OCI-LY7 (cell line): Measurements from ENCODE around the gene MEIOC. TPM values are rescaled to one million over a fixed set of nuclear protein-coding genes. Genes with fewer than 3 reads are reported as not detected.
A peak's percentile ranks its signal among the peaks of the same experiment; 100 is the strongest.

ENCODE experiments used
- BruUV-seq: library from RNA; stranded (reverse); fragments of 400-500 nt; replicated peaks from 2 replicates; lab custom pipeline; 2021; lab: Mats Ljungman, UMichigan
- CTCF ChIA-PET: fragments of 300-600 bp; sonication (Branson Sonifier 250); formaldehyde crosslinking; loops from one replicate; lab custom pipeline; 2022; ENCODE audit warnings: antibody characterized with exemption; ENCODE audit not compliant: unreplicated experiment; lab: Charles Lee
- POLR2A ChIA-PET: fragments of 300-600 bp; sonication (Branson Sonifier 250); formaldehyde crosslinking; loops from one replicate; lab custom pipeline; 2022; ENCODE audit warnings: antibody characterized with exemption; lab: Charles Lee
- DNase-seq: peaks from one replicate; pipeline ENCODE4 v3.0.0-alpha.2; 2015; ENCODE audit warnings: low spot score
- H2AFZ ChIP-seq: fragments of 200-600 bp; sonication (generic), shearing (Covaris generic); 2 replicates; pipeline ENCODE4 v1.6.1; 2014; ENCODE audit warnings: mild to moderate bottlenecking, antibody characterized with exemption, low read length, moderate library complexity
- H3K27ac ChIP-seq: fragments of 200-600 bp; sonication (generic); 2 replicates; pipeline ENCODE4 v1.5.1; 2014; ENCODE audit warnings: mixed run types, low read depth, mild to moderate bottlenecking, moderate library complexity, low read length, inconsistent platforms; ENCODE audit not compliant: poor library complexity, severe bottlenecking
- H3K36me3 ChIP-seq: fragments of 200-600 bp; sonication (generic); 2 replicates; pipeline ENCODE4 v1.6.1; 2014; ENCODE audit warnings: mild to moderate bottlenecking, antibody characterized with exemption, low read length, moderate library complexity, mixed read lengths; ENCODE audit not compliant: insufficient read depth
- H3K4me1 ChIP-seq: fragments of 200-600 bp; sonication (generic); 2 replicates; pipeline ENCODE4 v1.5.1; 2014; ENCODE audit warnings: mild to moderate bottlenecking, low read length; ENCODE audit not compliant: insufficient read depth, poor library complexity, severe bottlenecking
- H3K4me2 ChIP-seq: fragments of 200-600 bp; sonication (generic); 2 replicates; pipeline ENCODE4 v1.6.1; 2014; ENCODE audit warnings: mild to moderate bottlenecking, low read length
- H3K4me3 ChIP-seq: fragments of 200-600 bp; sonication (generic); 2 replicates; pipeline ENCODE4 v1.5.1; 2014; ENCODE audit warnings: mild to moderate bottlenecking, low read depth, low read length; ENCODE audit not compliant: poor library complexity, severe bottlenecking
- H3K79me2 ChIP-seq: fragments of 200-600 bp; sonication (generic); 2 replicates; pipeline ENCODE4 v1.6.1; 2016; ENCODE audit warnings: low read depth, mild to moderate bottlenecking, low read length, moderate library complexity, mixed read lengths; ENCODE audit not compliant: insufficient read depth
- H3K9me2 ChIP-seq: fragments of 200-600 bp; sonication (generic); 2 replicates; pipeline ENCODE4 v1.6.1; 2016; ENCODE audit warnings: mild to moderate bottlenecking, low read length, mixed read lengths; ENCODE audit not compliant: insufficient read depth
- H3K9me3 ChIP-seq: fragments of 200-600 bp; sonication (generic); 2 replicates; pipeline ENCODE4 v1.6.1; 2014; ENCODE audit warnings: mild to moderate bottlenecking, mixed run types, low read length, mixed read lengths
- H4K20me1 ChIP-seq: fragments of 200-600 bp; sonication (generic); 2 replicates; pipeline ENCODE4 v1.6.1; 2014; ENCODE audit warnings: mild to moderate bottlenecking, antibody characterized with exemption, low read length, moderate library complexity, mixed read lengths; ENCODE audit not compliant: insufficient read depth
- EZH2phosphoT487 ChIP-seq: fragments of 200-600 bp; sonication (generic); IDR thresholded peaks from 2 replicates; pipeline ENCODE4 v1.6.1; 2018; ENCODE audit warnings: low read depth, borderline replicate concordance, mild to moderate bottlenecking, mixed run types, antibody characterized with exemption, low read length, moderate library complexity, mixed read lengths
- intact Hi-C: fragments of 100-400 bp; cut with micrococcal nuclease; formaldehyde crosslinking; loops from one replicate; pipeline ENCODE4 v1.10.0; 2022; ENCODE audit not compliant: unreplicated experiment
- total RNA-seq, 2 experiments: library from RNA; depleted of rRNA in 1 of 2; stranded (reverse); fragments of >200 nt in 1 of 2; shearing (Covaris generic) in 1 of 2; gene quantifications; 2 replicates each; pipeline ENCODE4 v1.2.3, GENCODE V29; 2014 to 2022
- TF ChIP-seq, protein P1 (sequence below): fragments of 200-600 bp; sonication (generic); conservative IDR thresholded peaks from 2 replicates; pipeline ENCODE4 v1.5.1; 2014; ENCODE audit warnings: mild to moderate bottlenecking, antibody characterized with exemption, low read length, moderate library complexity, mixed read lengths

Gene MEIOC
- total RNA-seq, 2 experiments from 2014 or later, result 0.41 to 5.5 TPM

DNA sequence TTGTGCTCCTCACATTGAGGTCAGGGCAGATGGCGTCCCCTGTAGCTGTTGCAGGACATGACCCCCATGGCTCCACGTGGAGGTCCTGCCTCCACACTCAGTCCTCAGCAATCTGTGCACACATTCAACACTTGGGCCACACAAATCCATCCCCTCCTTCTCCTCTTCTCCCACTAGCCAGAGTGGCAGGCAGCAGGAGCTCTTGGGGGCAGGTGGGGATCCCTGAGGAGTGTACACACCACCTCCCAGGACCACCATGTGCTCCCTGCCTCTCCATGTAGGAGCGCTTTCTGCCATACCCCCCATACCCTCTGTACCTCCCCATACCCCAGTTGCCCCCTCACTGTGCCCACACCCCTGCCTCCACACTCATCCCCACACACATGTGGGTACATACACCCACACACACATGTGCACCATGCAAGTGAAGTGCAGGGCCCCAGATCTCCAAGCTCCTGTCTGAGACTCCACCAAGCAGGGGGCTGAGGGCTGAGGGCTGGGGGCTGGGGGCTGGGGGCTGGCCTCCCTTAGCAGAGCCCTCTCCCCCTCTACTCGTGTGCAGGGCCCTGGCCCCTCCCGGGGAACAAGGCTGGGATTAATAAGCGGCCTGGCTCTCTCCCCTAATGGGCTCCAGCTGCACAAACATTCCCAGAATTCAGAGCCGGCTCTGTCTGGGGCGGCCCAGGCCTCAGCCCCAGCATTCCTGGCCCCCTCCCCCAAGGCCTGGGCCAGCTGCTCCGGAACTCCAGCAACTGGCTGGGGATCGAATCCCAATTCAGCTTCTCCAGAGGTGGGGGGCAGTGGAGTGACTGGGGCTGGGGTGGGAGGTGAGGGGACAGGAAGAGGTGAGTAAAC lies 48.2 kb upstream of the MEIOC start:
- CTCF ChIA-PET, result interaction anchor here (0.6 kb wide), 2 partner anchors 136 to 657 kb away, joined by 4 to 14 read pairs; no protein-coding TSS in a partner anchor
- no TSS peak for BruUV-seq
- no peak overlapping the region for H3K4me3 ChIP-seq
- H3K9me2 ChIP-seq, result no peaks in the 10 kb centered on the region
- intact Hi-C loops, result no loop called here
- H3K79me2 ChIP-seq, result no peaks in the 10 kb centered on the region
- no peak for DNase-seq
- H3K4me2 ChIP-seq, result no peak overlapping the region
- POLR2A ChIA-PET, result interaction anchor here (0.6 kb wide), 1 partner anchor 195 kb away, joined by 5 read pairs; no protein-coding TSS in a partner anchor
- H4K20me1 ChIP-seq, result no peaks in the 10 kb centered on the region; the same call in 1 of the 2 replicates
- no peak overlapping the region for H3K27ac ChIP-seq
- H3K9me3 ChIP-seq, result no peaks in the 10 kb centered on the region
- H3K4me1 ChIP-seq, result no peaks in the 10 kb centered on the region
- no peaks in the 10 kb centered on the region for H3K36me3 ChIP-seq
- no peak overlapping the region for H2AFZ ChIP-seq
- TF ChIP-seq EZH2phosphoT487, result no peak
- TF ChIP-seq, protein P1, sequence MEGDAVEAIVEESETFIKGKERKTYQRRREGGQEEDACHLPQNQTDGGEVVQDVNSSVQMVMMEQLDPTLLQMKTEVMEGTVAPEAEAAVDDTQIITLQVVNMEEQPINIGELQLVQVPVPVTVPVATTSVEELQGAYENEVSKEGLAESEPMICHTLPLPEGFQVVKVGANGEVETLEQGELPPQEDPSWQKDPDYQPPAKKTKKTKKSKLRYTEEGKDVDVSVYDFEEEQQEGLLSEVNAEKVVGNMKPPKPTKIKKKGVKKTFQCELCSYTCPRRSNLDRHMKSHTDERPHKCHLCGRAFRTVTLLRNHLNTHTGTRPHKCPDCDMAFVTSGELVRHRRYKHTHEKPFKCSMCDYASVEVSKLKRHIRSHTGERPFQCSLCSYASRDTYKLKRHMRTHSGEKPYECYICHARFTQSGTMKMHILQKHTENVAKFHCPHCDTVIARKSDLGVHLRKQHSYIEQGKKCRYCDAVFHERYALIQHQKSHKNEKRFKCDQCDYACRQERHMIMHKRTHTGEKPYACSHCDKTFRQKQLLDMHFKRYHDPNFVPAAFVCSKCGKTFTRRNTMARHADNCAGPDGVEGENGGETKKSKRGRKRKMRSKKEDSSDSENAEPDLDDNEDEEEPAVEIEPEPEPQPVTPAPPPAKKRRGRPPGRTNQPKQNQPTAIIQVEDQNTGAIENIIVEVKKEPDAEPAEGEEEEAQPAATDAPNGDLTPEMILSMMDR, result no peak

- Histone ChIP-seq H3K9me3 (no peaks in the 10 kb centered on the region), H3K36me3 (no peaks in the 10 kb centered on the region), H2AFZ (no peak overlapping the region), H3K4me3 (no peak overlapping the region), H4K20me1 (no peaks in the 10 kb centered on the region; the same call in 1 of the 2 replicates), H3K4me2 (no peak overlapping the region), H3K79me2 (no peaks in the 10 kb centered on the region), H3K9me2 (no peaks in the 10 kb centered on the region), H3K4me1 (peaks cover under 1% of the 10 kb centered on the region), H3K27ac (no peak overlapping the region)
- no TSS peak for BruUV-seq
- ChIA-PET CTCF (interaction anchor here (0.6 kb wide), 1 partner anchor 658 kb away, joined by 4 read pairs; no protein-coding TSS in a partner anchor), POLR2A (interaction anchor here (0.6 kb wide), 1 partner anchor 52 kb away, joined by 3 read pairs; no protein-coding TSS in a partner anchor)
- TF ChIP-seq, protein P1, result no peak
- TF ChIP-seq EZH2phosphoT487, result no peak
- intact Hi-C loops, result no loop called here
- peak; percentile 29 for DNase-seq
These were observed 47.4 kb upstream of the MEIOC start for GRCh38 chr17:44608727-44609435.
